HG03025 (cell line): Measurements from ENCODE around the gene KRT17.
"Not testable (repeated sequence)": the region's sequence is repeated elsewhere in the genome, so short reads cannot be mapped to it uniquely, and the experiment has no call there.

Experiments
- ATAC-seq: cut with Tn5 transposase; IDR thresholded peaks from one replicate; pipeline ENCODE4 v1.9.1; 2021; ENCODE audit warnings: mild to moderate bottlenecking, moderate library complexity; ENCODE audit not compliant: unreplicated experiment, low FRiP score

Gene KRT17

GRCh38 chr17:41636652-41637051 lies 12.3 kb upstream of the KRT17 start:
- no peak for ATAC-seq

GRCh38 chr17:41635121-41636097 lies 11.0 kb upstream of the KRT17 start:
- no peak for ATAC-seq

- no peak for ATAC-seq
These were observed 10.3 kb upstream of the KRT17 start for GRCh38 chr17:41634639-41635038.

- ATAC-seq, result no peak
These were observed 9.3 kb upstream of the KRT17 start for GRCh38 chr17:41633556-41634199.

DNA sequence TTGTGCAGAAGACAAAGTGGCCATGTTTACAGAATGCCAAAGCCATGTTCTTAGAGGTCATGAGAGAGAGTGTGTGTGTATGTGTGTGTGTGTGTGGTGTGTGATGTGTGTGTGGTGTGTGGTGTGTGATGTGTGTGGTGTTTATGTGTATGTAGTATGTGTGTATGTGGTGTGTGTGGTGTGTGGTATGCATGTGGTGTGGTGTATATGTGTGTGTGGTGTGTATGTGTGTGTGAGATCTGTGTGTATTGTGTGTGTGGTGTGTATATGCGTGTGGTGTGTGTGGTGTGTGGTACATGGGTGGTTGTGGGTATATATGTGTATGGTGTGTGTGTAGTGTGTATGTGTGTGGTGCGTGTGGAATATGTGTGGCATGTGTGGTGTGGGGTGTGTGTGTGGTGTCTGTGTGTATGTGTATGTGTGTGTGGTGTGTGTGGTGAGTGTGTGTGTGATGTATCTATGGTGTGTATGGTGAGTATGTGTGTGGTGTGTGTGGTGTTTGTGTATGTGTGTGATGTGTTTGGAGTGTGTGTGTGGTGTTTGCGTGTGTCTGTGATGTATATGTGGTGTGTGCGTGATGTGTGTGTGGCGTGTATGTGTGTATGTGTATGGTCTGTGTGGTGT lies 8.2 kb upstream of the KRT17 start:
- no peak for ATAC-seq

- ATAC-seq, result no peak
These were observed 7.5 kb upstream of the KRT17 start for GRCh38 chr17:41631898-41632285.

- no peak for ATAC-seq
These were observed 6.9 kb upstream of the KRT17 start for GRCh38 chr17:41631025-41631897.

GRCh38 chr17:41629826-41630670 lies 5.7 kb upstream of the KRT17 start:
- no peak for ATAC-seq

- ATAC-seq, result no peak
These were observed 4.9 kb upstream of the KRT17 start for GRCh38 chr17:41629316-41629715.

GRCh38 chr17:41628621-41629255 lies 4.4 kb upstream of the KRT17 start:
- ATAC-seq, result not testable (repeated sequence)

GRCh38 chr17:41628073-41628370 lies 3.6 kb upstream of the KRT17 start:
- ATAC-seq, result not testable (repeated sequence)

GRCh38 chr17:41627316-41628072 lies 3.1 kb upstream of the KRT17 start:
- ATAC-seq, result no peak

GRCh38 chr17:41626914-41627295 lies 2.5 kb upstream of the KRT17 start:
- not testable (repeated sequence) for ATAC-seq

GRCh38 chr17:41626028-41626913 lies 1.9 kb upstream of the KRT17 start:
- not testable (repeated sequence) for ATAC-seq

- no peak for ATAC-seq
These were observed 1.2 kb upstream of the KRT17 start for GRCh38 chr17:41625602-41626001.

GRCh38 chr17:41623184-41623861 lies 1.1 kb downstream of the KRT17 start:
- ATAC-seq, result not testable (repeated sequence)
